ENCODE measurements around the gene KCNRG.
"Not testable (repeated sequence)": the region's sequence is repeated elsewhere in the genome, so short reads cannot be mapped to it uniquely, and the experiment has no call there.

Gene KCNRG

GRCh38 chr13:50038266-50038665, 23.0 kb downstream of the KCNRG start:
- in situ Hi-C loops (cut with MboI; ENCODE audit: low sequenced_read_pairs, unreplicated experiment): no loop called here
- no peak for DNase-seq (ENCODE audit: low spot score)
- TF ChIP-seq, protein P1, sequence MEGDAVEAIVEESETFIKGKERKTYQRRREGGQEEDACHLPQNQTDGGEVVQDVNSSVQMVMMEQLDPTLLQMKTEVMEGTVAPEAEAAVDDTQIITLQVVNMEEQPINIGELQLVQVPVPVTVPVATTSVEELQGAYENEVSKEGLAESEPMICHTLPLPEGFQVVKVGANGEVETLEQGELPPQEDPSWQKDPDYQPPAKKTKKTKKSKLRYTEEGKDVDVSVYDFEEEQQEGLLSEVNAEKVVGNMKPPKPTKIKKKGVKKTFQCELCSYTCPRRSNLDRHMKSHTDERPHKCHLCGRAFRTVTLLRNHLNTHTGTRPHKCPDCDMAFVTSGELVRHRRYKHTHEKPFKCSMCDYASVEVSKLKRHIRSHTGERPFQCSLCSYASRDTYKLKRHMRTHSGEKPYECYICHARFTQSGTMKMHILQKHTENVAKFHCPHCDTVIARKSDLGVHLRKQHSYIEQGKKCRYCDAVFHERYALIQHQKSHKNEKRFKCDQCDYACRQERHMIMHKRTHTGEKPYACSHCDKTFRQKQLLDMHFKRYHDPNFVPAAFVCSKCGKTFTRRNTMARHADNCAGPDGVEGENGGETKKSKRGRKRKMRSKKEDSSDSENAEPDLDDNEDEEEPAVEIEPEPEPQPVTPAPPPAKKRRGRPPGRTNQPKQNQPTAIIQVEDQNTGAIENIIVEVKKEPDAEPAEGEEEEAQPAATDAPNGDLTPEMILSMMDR (IDR thresholded peaks at IDR 0.05; ENCODE audit: borderline replicate concordance, control extremely low read depth, extremely low read depth, insufficient read depth, missing control alignments): no peak

GRCh38 chr13:50052478-50052877, 37.2 kb downstream of the KCNRG start:
- TF ChIP-seq, protein P1 (IDR thresholded peaks at IDR 0.05; ENCODE audit: borderline replicate concordance, control extremely low read depth, extremely low read depth, insufficient read depth, missing control alignments): no peak
- in situ Hi-C loops (cut with MboI; ENCODE audit: low sequenced_read_pairs, unreplicated experiment): no loop called here
- DNase-seq (ENCODE audit: low spot score): no peak

- in situ Hi-C loops (cut with MboI; ENCODE audit: low sequenced_read_pairs, unreplicated experiment): no loop called here
- TF ChIP-seq, protein P1 (IDR thresholded peaks at IDR 0.05; ENCODE audit: borderline replicate concordance, control extremely low read depth, extremely low read depth, insufficient read depth, missing control alignments): no peak
- DNase-seq (ENCODE audit: low spot score): no peak
Measured at GRCh38 chr13:50053844-50054243, 38.6 kb downstream of the KCNRG start.

- no peak for DNase-seq (ENCODE audit: low spot score)
- in situ Hi-C loops (cut with MboI; ENCODE audit: low sequenced_read_pairs, unreplicated experiment): no loop called here
- TF ChIP-seq, protein P1 (IDR thresholded peaks at IDR 0.05; ENCODE audit: borderline replicate concordance, control extremely low read depth, extremely low read depth, insufficient read depth, missing control alignments): no peak
Measured at GRCh38 chr13:50055454-50055853, 40.2 kb downstream of the KCNRG start.

DNA sequence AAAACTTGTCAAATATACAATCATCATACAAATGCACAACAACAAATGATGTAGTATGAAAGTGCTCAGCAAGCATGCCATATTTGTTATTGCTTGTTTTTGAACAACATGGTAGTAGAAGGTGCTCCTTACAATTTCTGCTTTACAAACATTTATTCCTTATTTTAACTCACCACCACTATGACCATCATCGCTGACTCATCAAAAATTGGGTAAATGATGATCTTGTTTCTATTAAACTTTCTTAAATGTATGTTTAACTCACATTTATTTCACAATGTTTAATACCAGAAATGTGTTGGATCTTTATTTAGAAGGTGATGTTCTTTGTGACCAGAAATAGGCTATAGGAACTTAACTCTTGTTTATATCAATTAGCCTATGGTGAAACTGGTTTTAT, 45.5 kb downstream of the KCNRG start:
- no peak for DNase-seq (ENCODE audit: low spot score)
- in situ Hi-C loops (cut with MboI; ENCODE audit: low sequenced_read_pairs, unreplicated experiment): no loop called here
- TF ChIP-seq, protein P1 (IDR thresholded peaks at IDR 0.05; ENCODE audit: borderline replicate concordance, control extremely low read depth, extremely low read depth, insufficient read depth, missing control alignments): no peak

DNA sequence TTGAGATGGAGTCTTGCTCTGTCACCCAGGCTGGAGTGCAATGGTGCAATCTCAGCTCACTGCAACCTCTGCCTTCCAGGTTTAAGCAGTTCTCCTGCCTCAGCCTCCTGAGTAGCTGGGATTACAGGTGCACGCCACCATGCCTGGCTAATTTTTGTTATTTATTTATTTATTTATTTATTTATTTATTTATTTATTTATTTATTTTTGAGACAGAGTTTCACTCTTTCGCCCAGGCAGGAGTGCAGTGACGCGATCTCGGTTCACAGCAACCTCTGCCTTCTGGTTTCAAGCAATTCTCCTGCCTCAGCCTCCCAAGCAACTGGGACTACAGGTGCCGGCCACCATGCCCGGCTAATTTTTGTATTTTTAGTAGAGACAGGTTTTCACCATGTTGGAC, 47.1 kb downstream of the KCNRG start:
- DNase-seq (ENCODE audit: low spot score); in situ Hi-C loops (cut with MboI; ENCODE audit: low sequenced_read_pairs, unreplicated experiment): not testable (repeated sequence)

- in situ Hi-C loops (cut with MboI; ENCODE audit: low sequenced_read_pairs, unreplicated experiment): no loop called here
- DNase-seq (ENCODE audit: low spot score): no peak
- TF ChIP-seq, protein P1 (IDR thresholded peaks at IDR 0.05; ENCODE audit: borderline replicate concordance, control extremely low read depth, extremely low read depth, insufficient read depth, missing control alignments): no peak
Measured at GRCh38 chr13:50065712-50066111, 50.5 kb downstream of the KCNRG start.
